SK-N-SH treated with all-trans-retinoic acid at 6 μM for 48 hours (cell line): Measurements from ENCODE around the gene ARHGAP15.

ENCODE experiments used
- ISL1 ChIP-seq: fragments of 250-450 bp; sonication (Bioruptor Pico); IDR thresholded peaks from 2 replicates; pipeline ENCODE4 v2.1.2; 2022; ENCODE audit warnings: mild to moderate bottlenecking, moderate library complexity
- OSR1 ChIP-seq: fragments of 250-450 bp; sonication (Bioruptor Pico); IDR thresholded peaks from 2 replicates; pipeline ENCODE4 v1.8.0; 2022; ENCODE audit warnings: moderate library complexity, mild to moderate bottlenecking, inconsistent platforms
- SNAI2 ChIP-seq: fragments of 250-450 bp; sonication (Bioruptor Pico); IDR thresholded peaks from 2 replicates; pipeline ENCODE4 v1.5.0; 2020; ENCODE audit warnings: mild to moderate bottlenecking, moderate library complexity
- TCF4 ChIP-seq: fragments of 250-450 bp; sonication (Bioruptor Pico); IDR thresholded peaks from 2 replicates; pipeline ENCODE4 v1.8.0; 2021; ENCODE audit warnings: mild to moderate bottlenecking, moderate library complexity, borderline replicate concordance
- ZFP3 ChIP-seq: fragments of 250-450 bp; sonication (Bioruptor Pico); IDR thresholded peaks from 2 replicates; pipeline ENCODE4 v1.5.0; 2020; ENCODE audit warnings: mild to moderate bottlenecking, moderate library complexity
- ZFP30 ChIP-seq: fragments of 450-650 bp; formaldehyde crosslinking; IDR thresholded peaks from 2 replicates; pipeline ENCODE4 v1.5.0; 2022; ENCODE audit warnings: mild to moderate bottlenecking, moderate library complexity
- ZNF8 ChIP-seq: fragments of 450-650 bp; formaldehyde crosslinking; IDR thresholded peaks from 2 replicates; pipeline ENCODE4 v1.5.0; 2020; ENCODE audit warnings: mild to moderate bottlenecking, moderate library complexity
- TF ChIP-seq, protein P1 (sequence below): fragments of 250-450 bp; sonication (Bioruptor Pico); IDR thresholded peaks from 2 replicates; pipeline ENCODE4 v1.5.1; 2020; ENCODE audit warnings: low read depth, mild to moderate bottlenecking, moderate library complexity
- TF ChIP-seq, protein P2 (sequence below): fragments of 250-450 bp; sonication (Bioruptor Pico); IDR thresholded peaks from 2 replicates; pipeline ENCODE4 v1.5.1; 2021; ENCODE audit warnings: mild to moderate bottlenecking, moderate library complexity
- TF ChIP-seq, protein P3 (sequence below): fragments of 250-450 bp; sonication (Bioruptor Pico); IDR thresholded peaks from 2 replicates; pipeline ENCODE4 v1.8.0; 2021; ENCODE audit warnings: low read depth, mild to moderate bottlenecking, moderate library complexity, borderline replicate concordance
- TF ChIP-seq, protein P4 (sequence below): fragments of 250-450 bp; sonication (Bioruptor Pico); IDR thresholded peaks from 2 replicates; pipeline ENCODE4 v1.8.0; 2020; ENCODE audit warnings: mild to moderate bottlenecking, moderate library complexity, borderline replicate concordance

DNA sequence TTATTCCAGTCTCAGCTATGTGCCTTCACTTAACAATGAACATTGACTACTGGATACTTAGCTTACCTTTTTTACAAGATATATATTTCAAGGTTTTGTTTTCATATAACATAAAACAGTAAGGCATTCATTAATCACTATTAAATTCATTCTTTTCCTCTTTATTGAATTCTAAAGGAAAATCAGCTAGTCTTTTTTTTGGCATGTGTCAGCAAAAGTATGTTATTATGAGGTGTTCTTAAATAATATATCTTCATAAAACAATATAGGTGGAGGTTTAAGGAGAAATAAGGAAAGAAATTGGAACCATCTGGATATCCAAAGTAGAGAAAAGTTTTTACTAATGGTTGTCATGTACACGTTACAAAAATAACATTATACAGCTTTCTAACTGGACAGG lies 472.6 kb downstream of the ARHGAP15 start:
- TF ChIP-seq, protein P1, sequence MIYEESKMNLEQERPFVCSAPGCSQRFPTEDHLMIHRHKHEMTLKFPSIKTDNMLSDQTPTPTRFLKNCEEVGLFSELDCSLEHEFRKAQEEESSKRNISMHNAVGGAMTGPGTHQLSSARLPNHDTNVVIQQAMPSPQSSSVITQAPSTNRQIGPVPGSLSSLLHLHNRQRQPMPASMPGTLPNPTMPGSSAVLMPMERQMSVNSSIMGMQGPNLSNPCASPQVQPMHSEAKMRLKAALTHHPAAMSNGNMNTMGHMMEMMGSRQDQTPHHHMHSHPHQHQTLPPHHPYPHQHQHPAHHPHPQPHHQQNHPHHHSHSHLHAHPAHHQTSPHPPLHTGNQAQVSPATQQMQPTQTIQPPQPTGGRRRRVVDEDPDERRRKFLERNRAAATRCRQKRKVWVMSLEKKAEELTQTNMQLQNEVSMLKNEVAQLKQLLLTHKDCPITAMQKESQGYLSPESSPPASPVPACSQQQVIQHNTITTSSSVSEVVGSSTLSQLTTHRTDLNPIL (CRISPR knock-in tag): no peak
- TF ChIP-seq ZFP3 (CRISPR knock-in tag) (no peak), ZNF8 (CRISPR knock-in tag) (no peak), OSR1 (CRISPR knock-in tag) (no peak), ISL1 (no peak), TCF4 (CRISPR knock-in tag) (no peak), ZFP30 (CRISPR knock-in tag) (no peak), SNAI2 (CRISPR knock-in tag) (no peak)
- TF ChIP-seq, protein P2, sequence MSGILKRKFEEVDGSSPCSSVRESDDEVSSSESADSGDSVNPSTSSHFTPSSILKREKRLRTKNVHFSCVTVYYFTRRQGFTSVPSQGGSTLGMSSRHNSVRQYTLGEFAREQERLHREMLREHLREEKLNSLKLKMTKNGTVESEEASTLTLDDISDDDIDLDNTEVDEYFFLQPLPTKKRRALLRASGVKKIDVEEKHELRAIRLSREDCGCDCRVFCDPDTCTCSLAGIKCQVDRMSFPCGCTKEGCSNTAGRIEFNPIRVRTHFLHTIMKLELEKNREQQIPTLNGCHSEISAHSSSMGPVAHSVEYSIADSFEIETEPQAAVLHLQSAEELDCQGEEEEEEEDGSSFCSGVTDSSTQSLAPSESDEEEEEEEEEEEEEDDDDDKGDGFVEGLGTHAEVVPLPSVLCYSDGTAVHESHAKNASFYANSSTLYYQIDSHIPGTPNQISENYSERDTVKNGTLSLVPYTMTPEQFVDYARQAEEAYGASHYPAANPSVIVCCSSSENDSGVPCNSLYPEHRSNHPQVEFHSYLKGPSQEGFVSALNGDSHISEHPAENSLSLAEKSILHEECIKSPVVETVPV: no peak
- TF ChIP-seq, protein P3, sequence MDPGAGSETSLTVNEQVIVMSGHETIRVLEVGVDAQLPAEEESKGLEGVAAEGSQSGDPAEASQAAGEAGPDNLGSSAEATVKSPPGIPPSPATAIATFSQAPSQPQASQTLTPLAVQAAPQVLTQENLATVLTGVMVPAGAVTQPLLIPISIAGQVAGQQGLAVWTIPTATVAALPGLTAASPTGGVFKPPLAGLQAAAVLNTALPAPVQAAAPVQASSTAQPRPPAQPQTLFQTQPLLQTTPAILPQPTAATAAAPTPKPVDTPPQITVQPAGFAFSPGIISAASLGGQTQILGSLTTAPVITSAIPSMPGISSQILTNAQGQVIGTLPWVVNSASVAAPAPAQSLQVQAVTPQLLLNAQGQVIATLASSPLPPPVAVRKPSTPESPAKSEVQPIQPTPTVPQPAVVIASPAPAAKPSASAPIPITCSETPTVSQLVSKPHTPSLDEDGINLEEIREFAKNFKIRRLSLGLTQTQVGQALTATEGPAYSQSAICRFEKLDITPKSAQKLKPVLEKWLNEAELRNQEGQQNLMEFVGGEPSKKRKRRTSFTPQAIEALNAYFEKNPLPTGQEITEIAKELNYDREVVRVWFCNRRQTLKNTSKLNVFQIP (CRISPR knock-in tag): no peak
- TF ChIP-seq, protein P4, sequence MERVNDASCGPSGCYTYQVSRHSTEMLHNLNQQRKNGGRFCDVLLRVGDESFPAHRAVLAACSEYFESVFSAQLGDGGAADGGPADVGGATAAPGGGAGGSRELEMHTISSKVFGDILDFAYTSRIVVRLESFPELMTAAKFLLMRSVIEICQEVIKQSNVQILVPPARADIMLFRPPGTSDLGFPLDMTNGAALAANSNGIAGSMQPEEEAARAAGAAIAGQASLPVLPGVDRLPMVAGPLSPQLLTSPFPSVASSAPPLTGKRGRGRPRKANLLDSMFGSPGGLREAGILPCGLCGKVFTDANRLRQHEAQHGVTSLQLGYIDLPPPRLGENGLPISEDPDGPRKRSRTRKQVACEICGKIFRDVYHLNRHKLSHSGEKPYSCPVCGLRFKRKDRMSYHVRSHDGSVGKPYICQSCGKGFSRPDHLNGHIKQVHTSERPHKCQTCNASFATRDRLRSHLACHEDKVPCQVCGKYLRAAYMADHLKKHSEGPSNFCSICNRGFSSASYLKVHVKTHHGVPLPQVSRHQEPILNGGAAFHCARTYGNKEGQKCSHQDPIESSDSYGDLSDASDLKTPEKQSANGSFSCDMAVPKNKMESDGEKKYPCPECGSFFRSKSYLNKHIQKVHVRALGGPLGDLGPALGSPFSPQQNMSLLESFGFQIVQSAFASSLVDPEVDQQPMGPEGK (CRISPR knock-in tag): no peak
